Vagina (tissue), 2 donors: Measurements from ENCODE around the gene RABGAP1L.

Experiments used
- CTCF ChIP-seq, 3 experiments: fragments of 450-650 bp in 2 of 3; fragments of 200-600 bp in 1 of 3; sonication (generic) in 1 of 3; IDR thresholded peaks; one replicate each; pipeline ENCODE4 v1.5.1; 2017 to 2019; ENCODE audit warnings: antibody characterized with exemption in 3 of 3, mild to moderate bottlenecking in 2 of 3, moderate library complexity in 2 of 3
- POLR2A ChIP-seq, 2 donors: fragments of 450-650 bp; IDR thresholded peaks; one replicate each; pipeline ENCODE4 v1.6.1; 2017; ENCODE audit warnings: antibody characterized with exemption in 2 of 2, mild to moderate bottlenecking in 2 of 2, moderate library complexity in 2 of 2

DNA sequence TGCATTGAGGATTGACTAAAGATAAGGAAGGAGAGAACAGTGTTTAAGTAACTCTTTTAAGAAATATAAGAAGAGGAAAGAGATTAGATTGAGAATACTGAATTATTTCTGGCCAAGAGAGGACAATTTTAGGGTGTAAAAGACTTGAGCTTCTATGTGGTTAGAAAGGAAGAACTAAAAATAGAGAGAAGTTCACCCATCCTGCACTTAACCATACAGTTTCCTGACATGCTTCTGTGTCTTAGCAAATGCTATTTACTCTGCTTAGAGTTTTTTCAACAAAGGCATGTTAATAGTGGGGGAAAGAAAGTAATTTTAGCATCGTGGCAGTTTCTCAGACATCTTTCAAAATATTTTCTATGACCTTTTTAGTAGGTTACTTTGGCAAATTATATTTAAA is 165.6 kb downstream of the RABGAP1L start:
- no peak for TF ChIP-seq CTCF (IDR thresholded peaks at IDR 0.05)
- no peak for TF ChIP-seq POLR2A (IDR thresholded peaks at IDR 0.05)
